Fibroblast of peridontal ligament (primary cell): Measurements from ENCODE around the gene DTNBP1.
"Not testable (repeated sequence)": the region's sequence is repeated elsewhere in the genome, so short reads cannot be mapped to it uniquely, and the experiment has no call there.

ENCODE experiments used
- DNase-seq: peaks from one replicate; pipeline ENCODE4 v3.0.0-alpha.2; 2010; ENCODE audit errors: extremely low read depth

DTNBP1 gene

GRCh38 chr6:15668918-15669317 lies 6.1 kb upstream of the DTNBP1 start:
- no peak for DNase-seq

GRCh38 chr6:15666896-15667295 lies 4.1 kb upstream of the DTNBP1 start:
- not testable (repeated sequence) for DNase-seq

GRCh38 chr6:15665237-15665636 lies 2.4 kb upstream of the DTNBP1 start:
- DNase-seq, result no peak

GRCh38 chr6:15663130-15663871 lies 473 bp upstream of the DTNBP1 start:
- DNase-seq, result peak; percentile 49

GRCh38 chr6:15661853-15662325 lies 939 bp downstream of the DTNBP1 start:
- peak; percentile 2 for DNase-seq

- no peak for DNase-seq
Observed at GRCh38 chr6:15659181-15659580, 3.6 kb downstream of the DTNBP1 start.

GRCh38 chr6:15658181-15658744 lies 4.6 kb downstream of the DTNBP1 start:
- DNase-seq, result no peak

- no peak for DNase-seq
Observed at GRCh38 chr6:15657290-15657689, 5.5 kb downstream of the DTNBP1 start.

GRCh38 chr6:15656145-15656544 lies 6.7 kb downstream of the DTNBP1 start:
- DNase-seq, result no peak

GRCh38 chr6:15654250-15654649 lies 8.6 kb downstream of the DTNBP1 start:
- peak; percentile 14 for DNase-seq

- DNase-seq, result no peak
Observed at GRCh38 chr6:15653581-15653980, 9.2 kb downstream of the DTNBP1 start.

GRCh38 chr6:15650004-15650559 lies 12.7 kb downstream of the DTNBP1 start:
- not testable (repeated sequence) for DNase-seq

- no peak for DNase-seq
Observed at GRCh38 chr6:15644904-15645303, 17.9 kb downstream of the DTNBP1 start.

- DNase-seq, result no peak
Observed at GRCh38 chr6:15643542-15643941, 19.3 kb downstream of the DTNBP1 start.

- no peak for DNase-seq
Observed at GRCh38 chr6:15642276-15642675, 20.6 kb downstream of the DTNBP1 start.

- DNase-seq, result no peak
Observed at GRCh38 chr6:15638373-15638772, 24.5 kb downstream of the DTNBP1 start.

- DNase-seq, result no peak
Observed at GRCh38 chr6:15631432-15631831, 31.4 kb downstream of the DTNBP1 start.

GRCh38 chr6:15630202-15630601 lies 32.6 kb downstream of the DTNBP1 start:
- DNase-seq, result peak; percentile 72

- no peak for DNase-seq
Observed at GRCh38 chr6:15629487-15629886, 33.3 kb downstream of the DTNBP1 start.

GRCh38 chr6:15628499-15629131 lies 34.2 kb downstream of the DTNBP1 start:
- DNase-seq, result peak; percentile 96

GRCh38 chr6:15627821-15628220 lies 35.0 kb downstream of the DTNBP1 start:
- DNase-seq, result no peak

GRCh38 chr6:15626878-15627674 lies 35.8 kb downstream of the DTNBP1 start:
- peak; percentile 30 for DNase-seq
